GM12892 (cell line): ENCODE measurements around the gene BLTP1.

Experiments
- POLR2A ChIP-seq: IDR thresholded peaks from 2 replicates; pipeline ENCODE4 v1.6.1; 2011; ENCODE audit warnings: low read depth, low read length, control low read depth
- TAF1 ChIP-seq: IDR thresholded peaks from 2 replicates; pipeline ENCODE4 v1.6.1; 2011; ENCODE audit warnings: low read depth, mild to moderate bottlenecking, control low read depth, low read length, borderline replicate concordance

DNA sequence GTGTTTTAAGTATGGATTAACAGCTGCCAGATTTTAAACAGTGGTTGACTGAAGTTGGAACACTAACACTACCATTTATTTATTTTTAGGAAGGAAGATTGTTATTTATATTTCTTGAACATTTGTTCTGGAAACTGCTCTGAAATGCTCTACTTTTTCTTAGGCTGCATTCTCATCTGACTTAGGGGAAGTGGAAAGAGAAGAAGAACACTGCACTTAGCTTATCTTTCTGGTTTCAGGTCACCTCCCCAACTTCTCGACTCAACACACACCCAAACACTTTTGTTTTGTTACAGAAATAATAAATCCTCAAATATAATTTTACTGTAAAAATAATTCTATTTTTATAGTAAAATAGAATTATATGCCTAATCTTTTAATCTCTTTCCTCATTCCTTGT lies 18.6 kb downstream of the BLTP1 start:
- TF ChIP-seq POLR2A (no peak), TAF1 (no peak)
